Astrocyte (in vitro differentiated cells and primary cell): ENCODE measurements around the gene SRC. TPM values are rescaled to one million over a fixed set of nuclear protein-coding genes. Genes with fewer than 3 reads are reported as not detected.

ENCODE experiments used
- DNase-seq: peaks from one replicate; pipeline ENCODE4 v3.0.0-alpha.2; 2010; ENCODE audit warnings: low read depth
- FAIRE-seq: peaks from 2 replicates; lab custom pipeline; 2011; peaks lifted over from hg19 to GRCh38; lab: Jason Lieb, UNC
- H2AFZ ChIP-seq: 2 replicates; pipeline ENCODE4 v1.6.0; 2012; ENCODE audit warnings: low read depth, low read length, inconsistent platforms
- H3K27ac ChIP-seq: 2 replicates; pipeline ENCODE4 v1.5.1; 2011; ENCODE audit warnings: low read depth, low read length, inconsistent platforms
- H3K27me3 ChIP-seq: 2 replicates; pipeline ENCODE4 v1.6.0; 2011; ENCODE audit warnings: low read length, inconsistent platforms; ENCODE audit not compliant: insufficient read depth
- H3K36me3 ChIP-seq: 2 replicates; pipeline ENCODE4 v1.5.1; 2011; ENCODE audit warnings: low read length, inconsistent platforms; ENCODE audit not compliant: insufficient read depth
- H3K4me1 ChIP-seq: 2 replicates; pipeline ENCODE4 v1.5.1; 2011; ENCODE audit warnings: low read length, inconsistent platforms; ENCODE audit not compliant: insufficient read depth
- H3K4me2 ChIP-seq: 2 replicates; pipeline ENCODE4 v1.6.0; 2012; ENCODE audit warnings: low read length, inconsistent platforms
- H3K4me3 ChIP-seq: 2 replicates; pipeline ENCODE4 v1.5.1; 2011; ENCODE audit warnings: low read depth, mild to moderate bottlenecking, low read length, inconsistent platforms; ENCODE audit not compliant: insufficient read depth
- H3K79me2 ChIP-seq: 2 replicates; pipeline ENCODE4 v1.6.0; 2012; ENCODE audit warnings: mild to moderate bottlenecking, low read length, inconsistent platforms; ENCODE audit not compliant: insufficient read depth
- H3K9ac ChIP-seq: 2 replicates; pipeline ENCODE4 v1.6.0; 2012; ENCODE audit warnings: mild to moderate bottlenecking, low read length, inconsistent platforms
- H3K9me3 ChIP-seq: 2 replicates; pipeline ENCODE4 v1.5.1; 2012; ENCODE audit warnings: low read depth, mild to moderate bottlenecking, low read length, inconsistent platforms; ENCODE audit not compliant: insufficient read depth
- H4K20me1 ChIP-seq: 2 replicates; pipeline ENCODE4 v1.6.0; 2012; ENCODE audit warnings: low read length, inconsistent platforms; ENCODE audit not compliant: insufficient read depth
- H3K27ac Mint-ChIP-seq: one replicate; pipeline ENCODE4 v1.8.0; 2021; ENCODE audit warnings: mild to moderate bottlenecking, mixed read lengths; ENCODE audit not compliant: unreplicated experiment
- H3K27me3 Mint-ChIP-seq: one replicate; pipeline ENCODE4 v1.8.0; 2021; ENCODE audit warnings: low read depth, mixed read lengths; ENCODE audit not compliant: unreplicated experiment
- H3K36me3 Mint-ChIP-seq: one replicate; pipeline ENCODE4 v1.8.0; 2021; ENCODE audit warnings: low read depth, mixed read lengths; ENCODE audit not compliant: unreplicated experiment
- H3K4me1 Mint-ChIP-seq: one replicate; pipeline ENCODE4 v1.8.0; 2021; ENCODE audit warnings: low read depth, mixed read lengths; ENCODE audit not compliant: unreplicated experiment
- H3K4me3 Mint-ChIP-seq: one replicate; pipeline ENCODE4 v1.8.0; 2021; ENCODE audit warnings: mild to moderate bottlenecking, moderate library complexity, mixed read lengths; ENCODE audit not compliant: unreplicated experiment
- H3K9me3 Mint-ChIP-seq: one replicate; pipeline ENCODE4 v1.8.0; 2021; ENCODE audit warnings: mild to moderate bottlenecking, mixed read lengths; ENCODE audit not compliant: unreplicated experiment
- EZH2 ChIP-seq: IDR thresholded peaks from 2 replicates; pipeline ENCODE4 v1.6.1; 2012; ENCODE audit warnings: mild to moderate bottlenecking, low read length, inconsistent platforms; ENCODE audit not compliant: insufficient read depth
- total RNA-seq: library from RNA; stranded (reverse); gene quantifications from 2 replicates; pipeline ENCODE4 v1.2.1, GENCODE V29; 2021
- TF ChIP-seq, protein P1 (sequence below): IDR thresholded peaks from 2 replicates; pipeline ENCODE4 v1.5.1; 2011; ENCODE audit warnings: low read depth, mild to moderate bottlenecking, inconsistent platforms, low read length, moderate library complexity; ENCODE audit not compliant: insufficient read depth

Gene SRC
- total RNA-seq, 1 donor from 2014 or later, result 33.4 TPM

DNA sequence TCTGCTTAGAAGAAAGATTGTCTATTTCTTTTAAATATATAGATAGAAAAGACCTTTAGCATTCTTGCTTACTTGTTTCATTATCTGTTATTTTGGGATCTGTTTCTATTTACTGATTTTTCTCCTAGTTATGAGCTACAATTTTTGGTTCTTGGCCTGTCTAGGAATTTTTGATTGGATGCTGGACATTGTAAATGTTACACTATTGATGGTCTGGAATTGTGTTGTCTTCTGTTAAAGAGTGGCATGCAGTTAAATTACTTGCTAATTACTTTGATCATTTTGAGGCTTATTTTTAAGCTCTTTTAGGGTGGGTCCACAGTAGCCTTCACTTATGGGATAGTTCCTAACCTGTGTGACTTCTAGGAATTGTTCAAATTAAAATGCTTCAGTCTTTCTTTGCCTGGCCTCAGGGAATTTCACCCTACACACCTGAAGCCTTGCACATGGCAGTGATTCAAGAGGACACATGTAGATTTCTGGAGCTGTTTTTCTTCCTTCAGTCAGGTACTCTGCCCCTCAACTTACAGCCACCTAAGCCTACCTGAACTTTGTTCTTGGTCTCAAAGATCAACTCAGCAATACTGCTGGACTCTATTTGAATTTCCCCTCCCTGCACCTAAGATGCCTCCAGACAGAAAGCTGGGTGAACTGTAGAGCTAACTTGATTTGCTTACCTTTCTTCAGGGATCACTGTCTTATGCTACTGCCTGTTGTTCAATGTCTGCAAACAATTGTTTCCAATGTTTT, 108.9 kb downstream of the SRC start:
- no peak overlapping the region for H3K27ac ChIP-seq
- no peak overlapping the region for H3K4me3 ChIP-seq
- peaks cover 5% of the 10 kb centered on the region for H3K9me3 ChIP-seq
- H3K4me1 Mint-ChIP-seq, result no peaks in the 10 kb centered on the region
- FAIRE-seq (no peak), DNase-seq (no peak)
- H3K4me3 Mint-ChIP-seq, result no peak overlapping the region
- no peak overlapping the region for H3K27ac Mint-ChIP-seq
- no peak overlapping the region for H2AFZ ChIP-seq
- no peaks in the 10 kb centered on the region for H4K20me1 ChIP-seq
- H3K27me3 ChIP-seq, result peaks cover 13% of the 10 kb centered on the region
- no peak for TF ChIP-seq EZH2
- TF ChIP-seq, protein P1, sequence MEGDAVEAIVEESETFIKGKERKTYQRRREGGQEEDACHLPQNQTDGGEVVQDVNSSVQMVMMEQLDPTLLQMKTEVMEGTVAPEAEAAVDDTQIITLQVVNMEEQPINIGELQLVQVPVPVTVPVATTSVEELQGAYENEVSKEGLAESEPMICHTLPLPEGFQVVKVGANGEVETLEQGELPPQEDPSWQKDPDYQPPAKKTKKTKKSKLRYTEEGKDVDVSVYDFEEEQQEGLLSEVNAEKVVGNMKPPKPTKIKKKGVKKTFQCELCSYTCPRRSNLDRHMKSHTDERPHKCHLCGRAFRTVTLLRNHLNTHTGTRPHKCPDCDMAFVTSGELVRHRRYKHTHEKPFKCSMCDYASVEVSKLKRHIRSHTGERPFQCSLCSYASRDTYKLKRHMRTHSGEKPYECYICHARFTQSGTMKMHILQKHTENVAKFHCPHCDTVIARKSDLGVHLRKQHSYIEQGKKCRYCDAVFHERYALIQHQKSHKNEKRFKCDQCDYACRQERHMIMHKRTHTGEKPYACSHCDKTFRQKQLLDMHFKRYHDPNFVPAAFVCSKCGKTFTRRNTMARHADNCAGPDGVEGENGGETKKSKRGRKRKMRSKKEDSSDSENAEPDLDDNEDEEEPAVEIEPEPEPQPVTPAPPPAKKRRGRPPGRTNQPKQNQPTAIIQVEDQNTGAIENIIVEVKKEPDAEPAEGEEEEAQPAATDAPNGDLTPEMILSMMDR, result no peak
- H3K9me3 Mint-ChIP-seq, result peaks cover 38% of the 10 kb centered on the region
- no peak overlapping the region for H3K9ac ChIP-seq
- H3K79me2 ChIP-seq, result no peaks in the 10 kb centered on the region
- peaks cover 8% of the 10 kb centered on the region for H3K27me3 Mint-ChIP-seq
- peaks cover 3% of the 10 kb centered on the region for H3K36me3 Mint-ChIP-seq
- H3K4me2 ChIP-seq, result no peak overlapping the region
- no peaks in the 10 kb centered on the region for H3K36me3 ChIP-seq
- no peaks in the 10 kb centered on the region for H3K4me1 ChIP-seq

Other genes with a start within 250 kb of the SRC start
- 259 and 290 TPM in 2 replicates for gene RPN2, start 166.8 kb upstream of the SRC start, total RNA-seq
- gene MROH8, start 166.6 kb upstream of the SRC start, total RNA-seq, result 1.2 and 1.3 TPM in 2 replicates
- gene GHRH, start 84.3 kb upstream of the SRC start, total RNA-seq, result not detected in 2 replicates
- gene MANBAL, start 56.5 kb upstream of the SRC start, total RNA-seq, result 39.4 and 41.2 TPM in 2 replicates
- gene NNAT, start 175.1 kb downstream of the SRC start, total RNA-seq, result 3.1 and 3.6 TPM in 2 replicates
- gene BLCAP, start 181.7 kb downstream of the SRC start, total RNA-seq, result 96.5 and 111 TPM in 2 replicates